ENCODE results near the gene SLC2A11.
"Not testable (repeated sequence)": the region's sequence is repeated elsewhere in the genome, so short reads cannot be mapped to it uniquely, and the experiment has no call there.

The SLC2A11 gene

GRCh38 chr22:23847991-23848864 is 9.4 kb upstream of the SLC2A11 start:
- no peak for DNase-seq

GRCh38 chr22:23849009-23850006 is 8.4 kb upstream of the SLC2A11 start:
- DNase-seq: peak; percentile 58

GRCh38 chr22:23850136-23850611 is 7.5 kb upstream of the SLC2A11 start:
- no peak for DNase-seq

GRCh38 chr22:23856721-23857605 is 712 bp upstream of the SLC2A11 start:
- DNase-seq: no peak

- DNase-seq: no peak
Observed at GRCh38 chr22:23858484-23858815, 775 bp downstream of the SLC2A11 start.

- no peak for DNase-seq
Observed at GRCh38 chr22:23859201-23859600, 1.5 kb downstream of the SLC2A11 start.

GRCh38 chr22:23860187-23860586 is 2.5 kb downstream of the SLC2A11 start:
- not testable (repeated sequence) for DNase-seq

- peak; percentile 20 for DNase-seq
Observed at GRCh38 chr22:23862103-23862502, 4.4 kb downstream of the SLC2A11 start.

- DNase-seq: not testable (repeated sequence)
Observed at GRCh38 chr22:23864499-23865154, 7.0 kb downstream of the SLC2A11 start.

GRCh38 chr22:23868580-23868979 is 10.9 kb downstream of the SLC2A11 start:
- DNase-seq: no peak

- DNase-seq: no peak
Observed at GRCh38 chr22:23874871-23875270, 17.2 kb downstream of the SLC2A11 start.

GRCh38 chr22:23875801-23876200 is 18.1 kb downstream of the SLC2A11 start:
- no peak for DNase-seq

GRCh38 chr22:23877566-23877965 is 19.9 kb downstream of the SLC2A11 start:
- no peak for DNase-seq

GRCh38 chr22:23878219-23878618 is 20.5 kb downstream of the SLC2A11 start:
- DNase-seq: no peak

- no peak for DNase-seq
Observed at GRCh38 chr22:23882370-23882769, 24.7 kb downstream of the SLC2A11 start.

- no peak for DNase-seq
Observed at GRCh38 chr22:23883658-23884057, 26.0 kb downstream of the SLC2A11 start.

- no peak for DNase-seq
Observed at GRCh38 chr22:23884140-23884539, 26.5 kb downstream of the SLC2A11 start.

- DNase-seq: no peak
Observed at GRCh38 chr22:23888615-23889401, 31.1 kb downstream of the SLC2A11 start.

GRCh38 chr22:23889620-23890019 is 31.9 kb downstream of the SLC2A11 start:
- no peak for DNase-seq

- DNase-seq: no peak
Observed at GRCh38 chr22:23891726-23892125, 34.1 kb downstream of the SLC2A11 start.

GRCh38 chr22:23892130-23892529 is 34.5 kb downstream of the SLC2A11 start:
- DNase-seq: no peak

Measured in NCI-H2029 (cell line).